Activated CD4-positive, CD25-positive, alpha-beta regulatory T cell treated with anti-CD3 and anti-CD28 coated beads, Interleukin-2, amount 50 U/mL, for 16 hours (primary cell): ENCODE measurements around the gene UNKL.

Experiments used
- DNase-seq: peaks from one replicate; pipeline ENCODE4 v3.0.0-alpha.2; 2020; ENCODE audit warnings: low read depth, low spot score

The UNKL gene

GRCh38 chr16:1401758-1402154 lies 12.7 kb downstream of the UNKL start:
- DNase-seq = no peak

GRCh38 chr16:1401061-1401757 lies 13.3 kb downstream of the UNKL start:
- no peak for DNase-seq

- no peak for DNase-seq
Observed at GRCh38 chr16:1398826-1399581, 15.5 kb downstream of the UNKL start.

GRCh38 chr16:1398351-1398750 lies 16.2 kb downstream of the UNKL start:
- no peak for DNase-seq

- DNase-seq = no peak
Observed at GRCh38 chr16:1397779-1398178, 16.7 kb downstream of the UNKL start.

GRCh38 chr16:1395444-1396031 lies 19.0 kb downstream of the UNKL start:
- DNase-seq = no peak

- no peak for DNase-seq
Observed at GRCh38 chr16:1394367-1394951, 20.0 kb downstream of the UNKL start.

- DNase-seq = no peak
Observed at GRCh38 chr16:1393613-1394176, 20.8 kb downstream of the UNKL start.

GRCh38 chr16:1392826-1393225 lies 21.7 kb downstream of the UNKL start:
- no peak for DNase-seq

GRCh38 chr16:1390239-1390779 lies 24.2 kb downstream of the UNKL start:
- DNase-seq = no peak

GRCh38 chr16:1389762-1390161 lies 24.7 kb downstream of the UNKL start:
- DNase-seq = no peak

GRCh38 chr16:1387331-1387730 lies 27.2 kb downstream of the UNKL start:
- no peak for DNase-seq

- no peak for DNase-seq
Observed at GRCh38 chr16:1385232-1385631, 29.3 kb downstream of the UNKL start.

GRCh38 chr16:1383556-1383955 lies 30.9 kb downstream of the UNKL start:
- DNase-seq = no peak

- DNase-seq = no peak
Observed at GRCh38 chr16:1381612-1382406, 32.7 kb downstream of the UNKL start.

- no peak for DNase-seq
Observed at GRCh38 chr16:1380195-1380594, 34.3 kb downstream of the UNKL start.

- peak; percentile 42 for DNase-seq
Observed at GRCh38 chr16:1379304-1380076, 35.0 kb downstream of the UNKL start.

GRCh38 chr16:1378804-1379303 lies 35.6 kb downstream of the UNKL start:
- peak; percentile 37 for DNase-seq

GRCh38 chr16:1378087-1378803 lies 36.3 kb downstream of the UNKL start:
- no peak for DNase-seq
